ELF-1 (cell line): ENCODE data around the gene HOXA3.

Experiments
- DNase-seq: peaks from one replicate; pipeline ENCODE4 v3.0.0-alpha.2; 2016; ENCODE audit warnings: low read depth, low spot score

The HOXA3 gene

GRCh38 chr7:27151931-27152815 is at the start of gene HOXA3:
Gene HOXA3, minus strand, starts transcription at chr7:27152583. Its CDS starts 41,943 bp downstream, at chr7:27110640.
- peak; percentile 63 for DNase-seq

GRCh38 chr7:27201580-27202017 is 49.2 kb upstream of the HOXA3 start:
- DNase-seq, result no peak

GRCh38 chr7:27200761-27201579 is 48.6 kb upstream of the HOXA3 start:
- peak; percentile 34 for DNase-seq

GRCh38 chr7:27199849-27200760 is 47.7 kb upstream of the HOXA3 start, which contains the start of gene HOXA13:
Gene HOXA13, minus strand, starts transcription at chr7:27200091. Its CDS starts 14 bp downstream, at chr7:27200077.
- DNase-seq, result peak; percentile 56

- DNase-seq, result peak; percentile 67
These were observed 46.8 kb upstream of the HOXA3 start for GRCh38 chr7:27198871-27199801.

- DNase-seq, result peak; percentile 42
These were observed 45.9 kb upstream of the HOXA3 start for GRCh38 chr7:27198138-27198841.

- no peak for DNase-seq
These were observed 45.0 kb upstream of the HOXA3 start for GRCh38 chr7:27197137-27198042.

GRCh38 chr7:27196287-27196767 is 43.9 kb upstream of the HOXA3 start:
- DNase-seq, result peak; percentile 75

- peak; percentile 19 for DNase-seq
These were observed 42.5 kb upstream of the HOXA3 start for GRCh38 chr7:27194686-27195379.

GRCh38 chr7:27194002-27194352 is 41.6 kb upstream of the HOXA3 start:
- DNase-seq, result no peak

GRCh38 chr7:27193335-27194001 is 41.1 kb upstream of the HOXA3 start:
- DNase-seq, result peak; percentile 50

- DNase-seq, result peak; percentile 22
These were observed 40.4 kb upstream of the HOXA3 start for GRCh38 chr7:27192546-27193334.

GRCh38 chr7:27191833-27192545 is 39.6 kb upstream of the HOXA3 start:
- peak; percentile 58 for DNase-seq

GRCh38 chr7:27191161-27191731 is 38.9 kb upstream of the HOXA3 start:
- peak; percentile 32 for DNase-seq

- DNase-seq, result no peak
These were observed 37.8 kb upstream of the HOXA3 start for GRCh38 chr7:27189997-27190748.
